Parathyroid adenoma (tissue), 2 donors: ENCODE results near the gene FAXC.

Experiments
- H2AFZ ChIP-seq: fragments of 300-600 bp; sonication (generic); one replicate; pipeline ENCODE4 v1.7.0; 2017; ENCODE audit warnings: antibody characterized with exemption, mild to moderate bottlenecking
- H3K27ac ChIP-seq: fragments of 300-600 bp; sonication (generic); one replicate; pipeline ENCODE4 v1.7.0; 2017
- H3K27me3 ChIP-seq: fragments of 300-600 bp; sonication (generic); one replicate; pipeline ENCODE4 v1.7.0; 2017; ENCODE audit warnings: low read length; ENCODE audit not compliant: control insufficient read depth, insufficient read depth
- H3K36me3 ChIP-seq: fragments of 300-600 bp; sonication (generic); one replicate; pipeline ENCODE4 v1.7.0; 2017; ENCODE audit warnings: low read length; ENCODE audit not compliant: control insufficient read depth, insufficient read depth
- H3K4me1 ChIP-seq: fragments of 300-600 bp; sonication (generic); one replicate; pipeline ENCODE4 v1.7.0; 2017; ENCODE audit warnings: control low read depth
- H3K4me2 ChIP-seq: fragments of 300-600 bp; sonication (generic); one replicate; pipeline ENCODE4 v1.7.0; 2017; ENCODE audit warnings: low read length
- H3K4me3 ChIP-seq: fragments of 300-600 bp; sonication (generic); one replicate; pipeline ENCODE4 v1.7.0; 2017; ENCODE audit warnings: low read depth, low read length
- H3K79me2 ChIP-seq: fragments of 300-600 bp; sonication (generic); one replicate; pipeline ENCODE4 v1.7.0; 2017; ENCODE audit warnings: control low read depth
- H3K9ac ChIP-seq: fragments of 300-600 bp; sonication (generic); one replicate; pipeline ENCODE4 v1.7.0; 2017; ENCODE audit warnings: mild to moderate bottlenecking
- H3K9me3 ChIP-seq: fragments of 300-600 bp; sonication (generic); one replicate; pipeline ENCODE4 v1.7.0; 2017; ENCODE audit warnings: low read length; ENCODE audit not compliant: control insufficient read depth
- CTCF ChIP-seq: fragments of 300-600 bp; sonication (generic); IDR thresholded peaks from one replicate; pipeline ENCODE4 v1.7.0; 2017; ENCODE audit warnings: antibody characterized with exemption, mild to moderate bottlenecking
- donor health status: primary hyperparathyroidism.

Gene FAXC

GRCh38 chr6:99353126-99353525, 3.7 kb upstream of the FAXC start:
- no peak overlapping the region for H3K4me2 ChIP-seq
- H3K9me3 ChIP-seq, result no peaks in the 10 kb centered on the region
- TF ChIP-seq CTCF, result no peak
- H3K4me3 ChIP-seq, result no peak overlapping the region
- H3K4me1 ChIP-seq, result peaks cover 7% of the 10 kb centered on the region
- H3K79me2 ChIP-seq, result no peaks in the 10 kb centered on the region
- no peaks in the 10 kb centered on the region for H3K36me3 ChIP-seq
- no peak overlapping the region for H3K27ac ChIP-seq
- H3K27me3 ChIP-seq, result no peaks in the 10 kb centered on the region
- no peak overlapping the region for H2AFZ ChIP-seq
- no peak overlapping the region for H3K9ac ChIP-seq

- H3K79me2 ChIP-seq, result no peaks in the 10 kb centered on the region
- H2AFZ ChIP-seq, result peak overlapping the region; percentile 95
- no peaks in the 10 kb centered on the region for H3K9me3 ChIP-seq
- no peaks in the 10 kb centered on the region for H3K27me3 ChIP-seq
- no peak overlapping the region for H3K4me3 ChIP-seq
- H3K9ac ChIP-seq, result no peak overlapping the region
- peak overlapping the region; percentile 70 for H3K27ac ChIP-seq
- H3K4me1 ChIP-seq, result peaks cover 7% of the 10 kb centered on the region
- H3K4me2 ChIP-seq, result no peak overlapping the region
- TF ChIP-seq CTCF, result no peak
- no peaks in the 10 kb centered on the region for H3K36me3 ChIP-seq
Measured at GRCh38 chr6:99350573-99350972, 1.1 kb upstream of the FAXC start.

DNA sequence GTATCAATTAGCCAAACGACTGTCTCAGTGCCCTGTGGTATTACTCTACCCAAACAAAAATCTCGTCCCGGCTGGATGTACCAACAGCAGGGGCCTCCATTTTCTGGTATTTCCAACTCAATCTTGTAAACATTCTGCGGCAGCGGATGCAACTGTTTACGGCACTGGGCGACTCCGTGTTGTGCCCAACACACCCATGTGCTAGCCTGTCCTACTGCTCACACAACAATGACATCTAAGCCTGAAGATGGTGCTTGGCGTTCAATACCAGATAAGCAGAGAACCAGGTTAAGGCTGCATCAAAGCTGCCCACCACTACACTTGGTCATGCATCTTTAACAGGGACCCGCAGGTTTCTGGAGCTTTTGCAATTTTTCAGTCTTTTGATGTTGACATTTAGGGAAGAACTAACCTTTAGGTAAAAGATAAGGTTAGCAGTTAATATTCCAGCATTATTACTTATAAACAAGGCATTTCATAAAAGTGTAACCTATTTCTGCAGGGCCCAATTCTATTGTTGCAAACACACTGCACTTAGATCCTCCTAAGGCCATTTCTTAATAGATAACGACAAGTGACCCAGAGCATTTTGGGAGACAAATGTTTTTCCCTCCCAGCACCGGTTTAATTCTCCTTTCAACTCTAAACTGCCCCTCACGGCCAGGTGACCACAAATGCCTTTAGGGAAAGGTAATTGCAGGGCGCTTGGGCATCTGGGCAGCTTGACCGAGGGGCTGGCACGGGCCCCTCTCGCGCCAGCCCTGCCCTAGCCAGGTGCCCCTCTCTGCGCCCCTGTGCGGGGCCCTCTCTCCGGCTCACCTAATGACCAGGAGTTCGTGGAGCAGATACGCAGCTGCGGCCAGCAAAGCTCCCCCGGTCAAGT, 945 bp downstream of the FAXC start:
- no peaks in the 10 kb centered on the region for H3K36me3 ChIP-seq
- peak overlapping the region; percentile 70 for H3K4me2 ChIP-seq
- no peaks in the 10 kb centered on the region for H3K27me3 ChIP-seq
- peak overlapping the region; percentile 46 for H3K4me3 ChIP-seq
- H3K79me2 ChIP-seq, result no peaks in the 10 kb centered on the region
- H3K9me3 ChIP-seq, result no peaks in the 10 kb centered on the region
- no peak for TF ChIP-seq CTCF
- H3K4me1 ChIP-seq, result peaks cover 7% of the 10 kb centered on the region
- no peak overlapping the region for H3K9ac ChIP-seq
- H2AFZ ChIP-seq, result peak overlapping the region; percentile 93
- H3K27ac ChIP-seq, result peak overlapping the region; percentile 88

GRCh38 chr6:99347804-99348203, 1.7 kb downstream of the FAXC start:
- H3K4me3 ChIP-seq, result no peak overlapping the region
- TF ChIP-seq CTCF, result no peak
- H3K4me2 ChIP-seq, result no peak overlapping the region
- peak overlapping the region; percentile 88 for H3K27ac ChIP-seq
- H2AFZ ChIP-seq, result peak overlapping the region; percentile 93
- no peaks in the 10 kb centered on the region for H3K79me2 ChIP-seq
- H3K36me3 ChIP-seq, result no peaks in the 10 kb centered on the region
- H3K27me3 ChIP-seq, result no peaks in the 10 kb centered on the region
- H3K9me3 ChIP-seq, result no peaks in the 10 kb centered on the region
- H3K9ac ChIP-seq, result no peak overlapping the region
- peaks cover 7% of the 10 kb centered on the region for H3K4me1 ChIP-seq

GRCh38 chr6:99346595-99346994, 2.9 kb downstream of the FAXC start:
- Histone ChIP-seq H3K79me2 (no peaks in the 10 kb centered on the region), H3K4me1 (peaks cover 7% of the 10 kb centered on the region), H3K4me3 (no peak overlapping the region), H3K4me2 (no peak overlapping the region), H3K9ac (no peak overlapping the region), H3K27me3 (no peaks in the 10 kb centered on the region), H3K27ac (no peak overlapping the region), H3K36me3 (no peaks in the 10 kb centered on the region), H2AFZ (no peak overlapping the region), H3K9me3 (no peaks in the 10 kb centered on the region)
- TF ChIP-seq CTCF, result no peak
